Measurements from ENCODE around the gene ERCC5. TPM values are rescaled to one million over a fixed set of nuclear protein-coding genes. Genes with fewer than 3 reads are reported as not detected.

ERCC5 gene
- total RNA-seq, 1 donor = 94.1 TPM

DNA sequence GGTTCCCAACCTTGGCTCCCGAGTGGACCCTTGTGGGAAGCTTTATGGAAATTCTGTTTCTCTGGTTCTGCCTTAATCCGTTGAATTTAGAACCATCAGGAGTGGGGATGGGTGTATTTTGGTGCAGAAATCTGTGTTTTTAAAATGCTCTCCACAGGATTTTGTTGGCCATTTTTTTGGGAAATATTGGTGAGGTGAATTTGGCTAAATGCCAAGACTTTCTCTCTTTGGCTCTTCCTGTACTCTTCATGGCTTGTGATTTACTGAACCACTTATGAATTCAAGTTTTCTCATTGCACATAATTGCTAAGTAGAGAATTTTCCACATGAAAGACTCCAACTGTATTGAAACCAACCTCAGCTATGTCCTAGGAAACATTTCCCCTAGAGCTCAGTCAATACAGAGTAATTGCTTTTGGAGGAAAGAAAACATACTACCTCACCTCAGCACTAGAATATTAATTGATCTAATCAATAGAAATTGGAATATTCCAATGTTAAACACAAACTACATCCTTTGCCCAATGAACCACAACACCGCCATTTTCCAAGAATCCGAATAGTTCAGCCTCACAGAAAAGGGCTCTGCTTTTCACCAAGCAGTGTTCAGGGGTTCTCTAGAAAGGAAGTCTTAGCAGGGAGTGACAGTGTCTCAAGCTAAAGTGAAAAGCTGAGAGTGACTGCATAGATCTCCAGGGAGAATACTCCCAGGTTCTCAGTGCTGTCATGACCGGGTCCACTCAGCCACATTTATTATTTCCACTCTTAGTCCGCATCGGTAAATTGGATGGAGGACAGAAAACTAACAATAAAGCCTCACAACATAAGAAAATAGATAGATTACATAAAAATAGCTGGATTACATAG, 60.3 kb downstream of the ERCC5 start:
- TF ChIP-seq, protein P1, sequence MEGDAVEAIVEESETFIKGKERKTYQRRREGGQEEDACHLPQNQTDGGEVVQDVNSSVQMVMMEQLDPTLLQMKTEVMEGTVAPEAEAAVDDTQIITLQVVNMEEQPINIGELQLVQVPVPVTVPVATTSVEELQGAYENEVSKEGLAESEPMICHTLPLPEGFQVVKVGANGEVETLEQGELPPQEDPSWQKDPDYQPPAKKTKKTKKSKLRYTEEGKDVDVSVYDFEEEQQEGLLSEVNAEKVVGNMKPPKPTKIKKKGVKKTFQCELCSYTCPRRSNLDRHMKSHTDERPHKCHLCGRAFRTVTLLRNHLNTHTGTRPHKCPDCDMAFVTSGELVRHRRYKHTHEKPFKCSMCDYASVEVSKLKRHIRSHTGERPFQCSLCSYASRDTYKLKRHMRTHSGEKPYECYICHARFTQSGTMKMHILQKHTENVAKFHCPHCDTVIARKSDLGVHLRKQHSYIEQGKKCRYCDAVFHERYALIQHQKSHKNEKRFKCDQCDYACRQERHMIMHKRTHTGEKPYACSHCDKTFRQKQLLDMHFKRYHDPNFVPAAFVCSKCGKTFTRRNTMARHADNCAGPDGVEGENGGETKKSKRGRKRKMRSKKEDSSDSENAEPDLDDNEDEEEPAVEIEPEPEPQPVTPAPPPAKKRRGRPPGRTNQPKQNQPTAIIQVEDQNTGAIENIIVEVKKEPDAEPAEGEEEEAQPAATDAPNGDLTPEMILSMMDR (IDR thresholded peaks at IDR 0.05; ENCODE audit: insufficient read depth, low read depth, low read length) = no peak
- no peak overlapping the region for H3K4me3 ChIP-seq (ENCODE audit: low read depth, low read length)
- DNase-seq (ENCODE audit: low read depth) = no peak

DNA sequence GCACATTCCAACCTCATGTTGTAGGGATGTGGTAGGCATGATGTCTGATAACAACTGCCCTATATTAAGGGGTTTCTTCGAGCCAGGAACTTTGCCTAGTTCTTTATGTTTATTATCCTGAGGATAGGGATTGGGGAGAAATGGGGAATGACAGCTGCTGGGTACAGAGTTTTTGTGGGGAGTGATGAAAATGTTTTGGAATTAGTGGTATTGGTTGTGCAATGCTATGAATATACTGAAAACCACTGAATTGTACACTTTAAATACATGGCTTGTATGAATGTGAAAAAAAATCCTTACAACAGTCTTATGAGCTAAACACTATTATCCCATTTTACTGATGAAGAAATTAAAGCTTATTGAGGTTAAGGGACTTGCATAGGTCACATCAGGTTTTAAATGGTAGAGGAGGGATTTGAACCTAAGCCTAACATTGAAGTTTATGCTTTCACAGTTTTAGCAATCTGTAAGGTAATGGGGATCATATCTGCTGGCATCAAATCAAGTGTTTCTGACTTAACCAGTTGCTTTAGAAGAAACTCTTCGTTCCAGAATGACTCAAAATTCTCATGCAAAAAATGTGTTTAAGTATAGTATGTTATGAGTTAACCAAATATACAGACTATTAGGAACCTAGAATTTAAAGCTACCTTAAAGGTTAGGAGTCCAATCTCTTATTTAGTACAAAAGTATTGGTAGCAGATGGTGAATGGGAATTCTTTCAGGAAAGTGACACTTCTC, 61.4 kb downstream of the ERCC5 start:
- H3K4me3 ChIP-seq (ENCODE audit: low read depth, low read length) = no peak overlapping the region
- peak; percentile 24 for DNase-seq (ENCODE audit: low read depth)
- TF ChIP-seq, protein P1 (IDR thresholded peaks at IDR 0.05; ENCODE audit: insufficient read depth, low read depth, low read length) = no peak

DNA sequence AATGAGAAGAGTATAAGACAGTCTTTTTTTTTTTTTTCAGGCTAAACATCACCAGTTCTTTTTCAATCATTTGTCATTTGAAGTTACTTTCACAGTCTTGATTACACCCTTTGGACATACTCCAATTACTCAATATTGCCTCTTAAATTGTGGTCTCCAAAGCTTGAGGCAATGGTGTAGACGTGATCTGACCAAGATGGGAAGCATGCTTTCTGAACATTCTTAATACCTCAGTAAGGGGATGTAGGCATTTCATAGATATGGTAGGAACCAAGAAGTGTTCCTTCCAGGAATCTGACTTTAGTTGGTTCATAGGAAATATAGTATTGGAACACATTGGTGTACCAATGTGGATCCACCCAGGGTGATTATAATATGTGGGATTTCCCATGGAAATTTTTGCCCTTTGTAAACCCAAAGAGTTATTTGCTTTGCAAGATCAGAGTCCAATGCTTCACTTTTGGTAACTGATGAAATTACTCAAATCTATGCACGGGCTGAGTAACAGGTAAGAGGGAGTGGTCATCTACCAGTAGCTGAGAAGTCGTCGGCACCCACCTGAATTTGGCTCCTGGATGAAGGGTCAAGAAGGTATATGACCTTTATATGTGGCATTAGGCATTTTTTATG, 62.2 kb downstream of the ERCC5 start:
- H3K4me3 ChIP-seq (ENCODE audit: low read depth, low read length) = no peak overlapping the region
- TF ChIP-seq, protein P1 (IDR thresholded peaks at IDR 0.05; ENCODE audit: insufficient read depth, low read depth, low read length) = no peak
- no peak for DNase-seq (ENCODE audit: low read depth)

DNA sequence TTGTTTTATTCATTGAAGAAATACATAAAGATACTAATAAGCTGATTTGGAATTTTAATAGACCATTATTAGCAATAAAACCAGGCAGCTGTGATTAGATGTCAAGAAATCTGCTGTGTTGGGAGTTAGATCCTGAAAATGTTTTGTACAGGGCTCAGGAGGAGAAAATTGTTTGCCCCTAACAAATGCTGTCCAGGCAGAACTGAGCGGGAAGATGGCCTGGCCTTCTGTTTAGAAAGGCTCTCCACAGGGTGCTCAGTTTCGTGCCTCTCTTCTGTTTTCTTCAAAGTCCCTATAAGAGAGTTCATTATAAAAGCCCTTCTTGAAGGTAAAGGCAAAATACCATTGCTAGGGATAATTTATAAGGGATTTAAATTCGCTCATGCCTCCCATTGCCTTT, 64.1 kb downstream of the ERCC5 start:
- DNase-seq (ENCODE audit: low read depth) = no peak
- TF ChIP-seq, protein P1 (IDR thresholded peaks at IDR 0.05; ENCODE audit: insufficient read depth, low read depth, low read length) = no peak
- no peak overlapping the region for H3K4me3 ChIP-seq (ENCODE audit: low read depth, low read length)

DNA sequence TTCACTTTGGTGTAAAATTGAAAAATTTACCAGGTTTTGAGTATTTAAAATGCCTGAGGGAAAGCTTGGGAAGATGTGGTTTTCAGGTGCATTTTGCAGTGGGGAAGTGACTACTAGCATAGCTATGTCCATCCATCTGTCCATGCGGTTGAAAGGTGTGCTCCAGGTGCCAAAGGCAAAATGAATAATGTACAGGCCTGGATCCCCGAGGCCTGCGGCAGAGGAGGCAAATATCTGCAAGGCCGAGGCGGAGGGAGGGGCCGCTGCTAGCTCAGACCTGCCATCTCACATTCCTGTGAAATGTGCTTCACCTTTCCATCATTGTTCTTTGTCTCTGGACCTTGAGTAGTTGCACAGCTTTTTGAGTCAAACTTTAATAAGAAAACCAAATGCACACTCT, 65.5 kb downstream of the ERCC5 start:
- DNase-seq (ENCODE audit: low read depth) = no peak
- H3K4me3 ChIP-seq (ENCODE audit: low read depth, low read length) = no peak overlapping the region
- TF ChIP-seq, protein P1 (IDR thresholded peaks at IDR 0.05; ENCODE audit: insufficient read depth, low read depth, low read length) = no peak

DNA sequence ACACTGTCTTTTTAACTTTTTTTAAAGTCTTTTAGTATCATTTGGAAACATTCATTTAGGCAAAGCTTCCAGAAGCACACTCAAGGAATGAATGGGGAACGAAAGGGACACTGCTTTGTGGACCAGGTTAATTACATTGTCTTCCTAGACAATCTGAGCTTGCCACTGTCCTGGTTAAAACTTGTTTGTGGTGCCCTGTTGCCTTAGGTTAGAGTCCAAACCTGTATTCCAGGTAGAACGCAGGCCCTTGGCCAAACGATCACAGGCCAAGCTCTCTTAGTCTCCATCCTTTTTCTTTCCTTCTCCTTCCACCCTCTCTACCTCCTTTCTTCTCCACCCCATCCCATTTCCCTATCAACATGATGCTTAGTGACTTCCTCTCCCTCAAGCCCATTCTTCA, 66.8 kb downstream of the ERCC5 start:
- TF ChIP-seq, protein P1 (IDR thresholded peaks at IDR 0.05; ENCODE audit: insufficient read depth, low read depth, low read length) = no peak
- no peak for DNase-seq (ENCODE audit: low read depth)
- H3K4me3 ChIP-seq (ENCODE audit: low read depth, low read length) = no peak overlapping the region

Data from fibroblast of villous mesenchyme (primary cell).